ENCODE results near the gene KCNA10. TPM values are rescaled to one million over a fixed set of nuclear protein-coding genes. Genes with fewer than 3 reads are reported as not detected.

Gene KCNA10
- total and polyA plus RNA-seq, 10 of the 15 experiments (the other 5 are each of a cell fraction or from before 2014, with no cell fraction given): not detected

GRCh38 chr1:110538075-110538474 lies 19.1 kb upstream of the KCNA10 start:
- WGBS (ENCODE audit: insufficient coverage, insufficient replicate concordance, low lambda C conversion rate, missing lambda C conversion rate): 23% methylated on average over 16 of the region's 16 CpGs
- TF ChIP-seq BCL3 (IDR thresholded peaks at IDR 0.05; ENCODE audit: borderline replicate concordance, insufficient read depth, low read depth, low read length, poor library complexity, severe bottlenecking): no peak
- no peak for TF ChIP-seq MEF2B (IDR thresholded peaks at IDR 0.05; ENCODE audit: partially characterized antibody, poor library complexity, severe bottlenecking)
- no peak for TF ChIP-seq MAX (IDR thresholded peaks at IDR 0.05; ENCODE audit: low read depth, low read length)
- no peak for TF ChIP-seq YY1 (IDR thresholded peaks at IDR 0.05; ENCODE audit: low read depth, low read length)
- no peak for TF ChIP-seq E4F1 (IDR thresholded peaks at IDR 0.05; ENCODE audit: borderline replicate concordance, partially characterized antibody)
- TF ChIP-seq NFIC (IDR thresholded peaks at IDR 0.05; ENCODE audit: low read depth, low read length): no peak
- no peak for TF ChIP-seq DPF2 (IDR thresholded peaks at IDR 0.05)
- TF ChIP-seq ZNF384 (IDR thresholded peaks at IDR 0.05; ENCODE audit: borderline replicate concordance, low read depth, low read length): no peak
- no peak for TF ChIP-seq MXI1 (IDR thresholded peaks at IDR 0.05; ENCODE audit: low read depth, low read length)
- TF ChIP-seq RELB (IDR thresholded peaks at IDR 0.05; ENCODE audit: low read depth): no peak
- no peak for TF ChIP-seq FOXM1 (IDR thresholded peaks at IDR 0.05; ENCODE audit: low read depth, low read length)
- no peak for TF ChIP-seq RAD51 (IDR thresholded peaks at IDR 0.05)
- TF ChIP-seq SUPT20H (IDR thresholded peaks at IDR 0.05; ENCODE audit: borderline replicate concordance, control insufficient read depth, low read depth, low read length): no peak
- no peak for TF ChIP-seq SMAD5 (IDR thresholded peaks at IDR 0.05; ENCODE audit: low read depth)
- TF ChIP-seq ELK1 (IDR thresholded peaks at IDR 0.05; ENCODE audit: low read depth, low read length): no peak
- no peak for TF ChIP-seq SMARCA5 (IDR thresholded peaks at IDR 0.05)
- TF ChIP-seq IKZF1 (conservative IDR thresholded peaks at IDR 0.05): no peak
- no peak for TF ChIP-seq TCF12 (IDR thresholded peaks at IDR 0.05; ENCODE audit: low read depth, low read length)
- no peak overlapping the region for H3K27ac ChIP-seq (ENCODE audit: control insufficient read depth, insufficient read depth)
- no peak overlapping the region for H3K4me3 ChIP-seq
- FAIRE-seq (no peak), ATAC-seq (no peak), DNase-seq (ENCODE audit: low read depth, low spot score) (no peak)
- H3K79me2 ChIP-seq (ENCODE audit: control insufficient read depth, insufficient read depth, low read length): no peaks in the 10 kb centered on the region
- RAD21 ChIA-PET (ENCODE audit: unreplicated experiment): no interaction called here
- H3K9ac ChIP-seq (ENCODE audit: control insufficient read depth, insufficient read depth, low read length): no peak overlapping the region
- H3K4me1 ChIP-seq (ENCODE audit: control insufficient read depth, insufficient read depth, low read length): no peaks in the 10 kb centered on the region
- in situ Hi-C loops (cut with MboI): no loop called here
- no TSS peak for BruUV-seq (replicated peaks)
- H3K9me3 ChIP-seq (replicated peaks; ENCODE audit: control insufficient read depth, insufficient read depth, low read length): no peaks in the 10 kb centered on the region
- SMC1A ChIA-PET (ENCODE audit: uncharacterized antibody, unreplicated experiment): no interaction called here
- H2AFZ ChIP-seq (ENCODE audit: control insufficient read depth, low read depth, low read length): no peak overlapping the region
- POLR2A ChIA-PET: no interaction called here
- intact Hi-C loops (cut with micrococcal nuclease; ENCODE audit: unreplicated experiment): no loop called here
- no peaks in the 10 kb centered on the region for H4K20me1 ChIP-seq (ENCODE audit: control insufficient read depth, insufficient read depth)
- no peak overlapping the region for H3K4me2 ChIP-seq (ENCODE audit: control insufficient read depth, insufficient read depth)
- no peaks in the 10 kb centered on the region for H3K27me3 ChIP-seq (replicated peaks in 1 of 2; ENCODE audit: control insufficient read depth in 2 of 2, insufficient read depth in 2 of 2, low read length in 1 of 2)
- CTCF ChIA-PET: interaction anchor here (0.9 kb wide), 1 partner anchor 17 kb away, joined by 4 read pairs; no protein-coding TSS in a partner anchor
- H3K36me3 ChIP-seq (ENCODE audit: control insufficient read depth in 2 of 2, insufficient read depth in 2 of 2, low read length in 1 of 2): no peaks in the 10 kb centered on the region
